Measurements from ENCODE around the gene FOXP1.

GRCh38 chr3:71005702-71006321 lies 577.7 kb downstream of the FOXP1 start:
- TF ChIP-seq POLR2AphosphoS5 (IDR thresholded peaks at IDR 0.05): no peak
- TF ChIP-seq, protein P1, sequence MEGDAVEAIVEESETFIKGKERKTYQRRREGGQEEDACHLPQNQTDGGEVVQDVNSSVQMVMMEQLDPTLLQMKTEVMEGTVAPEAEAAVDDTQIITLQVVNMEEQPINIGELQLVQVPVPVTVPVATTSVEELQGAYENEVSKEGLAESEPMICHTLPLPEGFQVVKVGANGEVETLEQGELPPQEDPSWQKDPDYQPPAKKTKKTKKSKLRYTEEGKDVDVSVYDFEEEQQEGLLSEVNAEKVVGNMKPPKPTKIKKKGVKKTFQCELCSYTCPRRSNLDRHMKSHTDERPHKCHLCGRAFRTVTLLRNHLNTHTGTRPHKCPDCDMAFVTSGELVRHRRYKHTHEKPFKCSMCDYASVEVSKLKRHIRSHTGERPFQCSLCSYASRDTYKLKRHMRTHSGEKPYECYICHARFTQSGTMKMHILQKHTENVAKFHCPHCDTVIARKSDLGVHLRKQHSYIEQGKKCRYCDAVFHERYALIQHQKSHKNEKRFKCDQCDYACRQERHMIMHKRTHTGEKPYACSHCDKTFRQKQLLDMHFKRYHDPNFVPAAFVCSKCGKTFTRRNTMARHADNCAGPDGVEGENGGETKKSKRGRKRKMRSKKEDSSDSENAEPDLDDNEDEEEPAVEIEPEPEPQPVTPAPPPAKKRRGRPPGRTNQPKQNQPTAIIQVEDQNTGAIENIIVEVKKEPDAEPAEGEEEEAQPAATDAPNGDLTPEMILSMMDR (IDR thresholded peaks at IDR 0.05): no peak

Data from breast epithelium (tissue), 3 donors.